IMR-90 (cell line): ENCODE data around the gene TTC23. TPM values are rescaled to one million over a fixed set of nuclear protein-coding genes. Genes with fewer than 3 reads are reported as not detected.

Experiments
- ATAC-seq: fragments of 200-7000 bp; cut with Tn5 transposase; 2 replicates; pipeline ENCODE4 v1.9.1; 2020; ENCODE audit warnings: low read depth, mild to moderate bottlenecking, moderate library complexity
- BruUV-seq: library from RNA; stranded (reverse); fragments of 400-500 nt; replicated peaks from 2 replicates; lab custom pipeline; 2021; lab: Mats Ljungman, UMichigan
- CTCF ChIA-PET: fragments of 300-600 bp; formaldehyde crosslinking; extraction: SDS; loops from one replicate; lab custom pipeline; 2021; ENCODE audit warnings: antibody characterized with exemption; lab: Yijun Ruan, JAX
- POLR2A ChIA-PET: fragments of 300-600 bp; sonication (Branson Sonifier 250); formaldehyde crosslinking; loops from one replicate; lab custom pipeline; 2022; ENCODE audit warnings: antibody characterized with exemption; ENCODE audit not compliant: unreplicated experiment; lab: Charles Lee
- DNase-seq: peaks from one replicate; pipeline ENCODE4 v3.0.0; 2013
- H2AFZ ChIP-seq: replicated peaks from 2 replicates; pipeline ENCODE3; 2013; ENCODE audit warnings: low read length, mild to moderate bottlenecking; ENCODE audit not compliant: poor library complexity
- H2AK5ac ChIP-seq: 2 replicates; pipeline ENCODE4 v1.6.1; 2013; ENCODE audit warnings: low read depth, low read length, inconsistent platforms
- H2AK9ac ChIP-seq: replicated peaks from 2 replicates; pipeline ENCODE3; 2013; ENCODE audit warnings: mild to moderate bottlenecking, low read depth, low read length, moderate library complexity; ENCODE audit not compliant: poor library complexity
- H2BK120ac ChIP-seq: 2 replicates; pipeline ENCODE4 v1.6.1; 2013; ENCODE audit warnings: low read depth, low read length, inconsistent platforms
- H2BK15ac ChIP-seq: 3 replicates; pipeline ENCODE4 v1.6.1; 2013; ENCODE audit warnings: low read depth, low read length, inconsistent platforms
- H2BK20ac ChIP-seq: 2 replicates; pipeline ENCODE4 v1.6.1; 2013; ENCODE audit warnings: low read depth, mild to moderate bottlenecking, inconsistent platforms, low read length, moderate library complexity
- H2BK5ac ChIP-seq: 2 replicates; pipeline ENCODE4 v1.6.1; 2013; ENCODE audit warnings: mild to moderate bottlenecking, low read depth, low read length, inconsistent platforms; ENCODE audit not compliant: poor library complexity, severe bottlenecking
- H3K14ac ChIP-seq: replicated peaks from 2 replicates; pipeline ENCODE4 v1.6.1; 2013; ENCODE audit warnings: low read depth, low read length, inconsistent platforms
- H3K18ac ChIP-seq: 2 replicates; pipeline ENCODE4 v1.6.1; 2013; ENCODE audit warnings: low read depth, low read length, control low read depth
- H3K23ac ChIP-seq: 2 replicates; pipeline ENCODE4 v1.6.1; 2013; ENCODE audit warnings: low read depth, low read length, inconsistent platforms
- H3K27ac ChIP-seq: 2 replicates; pipeline ENCODE4 v1.5.1; 2013; ENCODE audit warnings: mild to moderate bottlenecking, control low read depth, low read length; ENCODE audit not compliant: insufficient read depth
- H3K27me3 ChIP-seq: 2 replicates; pipeline ENCODE4 v1.6.1; 2013; ENCODE audit warnings: low read length; ENCODE audit not compliant: control insufficient read depth, insufficient read depth
- H3K36me3 ChIP-seq: 2 replicates; pipeline ENCODE4 v1.6.1; 2013; ENCODE audit warnings: low read length, mixed read lengths; ENCODE audit not compliant: control insufficient read depth, insufficient read depth
- H3K4ac ChIP-seq: 2 replicates; pipeline ENCODE4 v1.6.1; 2013; ENCODE audit warnings: low read depth, low read length, inconsistent platforms
- H3K4me1 ChIP-seq: 2 replicates; pipeline ENCODE4 v1.6.1; 2013; ENCODE audit warnings: low read length, mixed read lengths; ENCODE audit not compliant: control insufficient read depth, insufficient read depth
- H3K4me2 ChIP-seq: 2 replicates; pipeline ENCODE4 v1.6.1; 2013; ENCODE audit warnings: low read depth, mild to moderate bottlenecking, control low read depth, low read length, moderate library complexity
- H3K4me3 ChIP-seq: 2 replicates; pipeline ENCODE4 v1.5.1; 2013; ENCODE audit warnings: low read depth, mild to moderate bottlenecking, control low read depth, low read length, moderate library complexity; ENCODE audit not compliant: insufficient read depth
- H3K56ac ChIP-seq: 2 replicates; pipeline ENCODE4 v1.6.1; 2013; ENCODE audit warnings: low read length, inconsistent platforms; ENCODE audit not compliant: insufficient read depth; ENCODE audit errors: extremely low read depth
- H3K79me1 ChIP-seq, 2 experiments: 2 replicates each; pipeline ENCODE4 v1.6.1; 2013; ENCODE audit warnings: low read length in 2 of 2, inconsistent platforms in 1 of 2, low read depth in 1 of 2
- H3K9ac ChIP-seq: 2 replicates; pipeline ENCODE4 v1.6.1; 2013; ENCODE audit warnings: low read depth, low read length, control low read depth
- H3K9me1 ChIP-seq: 2 replicates; pipeline ENCODE4 v1.6.1; 2013; ENCODE audit warnings: low read length, inconsistent platforms; ENCODE audit not compliant: insufficient read depth
- H3K9me3 ChIP-seq: 2 replicates; pipeline ENCODE4 v1.6.1; 2013; ENCODE audit warnings: low read length; ENCODE audit not compliant: control insufficient read depth, insufficient read depth
- H4K20me1 ChIP-seq: 2 replicates; pipeline ENCODE4 v1.6.1; 2013; ENCODE audit warnings: low read length, inconsistent platforms; ENCODE audit not compliant: insufficient read depth
- H4K5ac ChIP-seq: 2 replicates; pipeline ENCODE4 v1.6.1; 2013; ENCODE audit warnings: mild to moderate bottlenecking, low read depth, low read length, control low read depth
- H4K8ac ChIP-seq, 2 experiments: 2 replicates each; pipeline ENCODE4 v1.6.1; 2013; ENCODE audit warnings: low read depth in 2 of 2, low read length in 2 of 2, control low read depth in 1 of 2, inconsistent platforms in 1 of 2
- H4K91ac ChIP-seq: 2 replicates; pipeline ENCODE4 v1.6.1; 2013; ENCODE audit warnings: low read depth, low read length, inconsistent platforms; ENCODE audit not compliant: insufficient read depth
- BHLHE40 ChIP-seq: fragments of 150-350 bp; IDR thresholded peaks from 2 replicates; pipeline ENCODE4 v1.6.1; 2016; ENCODE audit warnings: mild to moderate bottlenecking, low read depth, low read length
- CEBPB ChIP-seq: IDR thresholded peaks from 2 replicates; pipeline ENCODE4 v1.6.1; 2012; ENCODE audit warnings: low read depth, low read length, improper control_type of control experiment
- CTCF ChIP-seq: conservative IDR thresholded peaks from 2 replicates; pipeline ENCODE4 v1.5.1; 2012; ENCODE audit warnings: mild to moderate bottlenecking, low read depth, low read length, improper control_type of control experiment
- MAFK ChIP-seq: IDR thresholded peaks from 2 replicates; pipeline ENCODE4 v1.6.1; 2012; ENCODE audit warnings: low read depth, low read length, improper control_type of control experiment
- MXI1 ChIP-seq: IDR thresholded peaks from 2 replicates; pipeline ENCODE4 v1.6.1; 2012; ENCODE audit warnings: low read depth, mild to moderate bottlenecking, low read length, moderate library complexity, borderline replicate concordance
- NFE2L2 ChIP-seq: fragments of 150-350 bp; IDR thresholded peaks from 2 replicates; pipeline ENCODE4 v1.6.1; 2016; ENCODE audit warnings: low read depth, mild to moderate bottlenecking, low read length
- POLR2A ChIP-seq: IDR thresholded peaks from 2 replicates; pipeline ENCODE4 v1.6.1; 2012; ENCODE audit warnings: mild to moderate bottlenecking, low read depth, low read length
- RAD21 ChIP-seq: IDR thresholded peaks from 2 replicates; pipeline ENCODE4 v1.6.1; 2012; ENCODE audit warnings: low read length, improper control_type of control experiment
- RCOR1 ChIP-seq: IDR thresholded peaks from 2 replicates; pipeline ENCODE4 v1.6.1; 2012; ENCODE audit warnings: mild to moderate bottlenecking, low read length, improper control_type of control experiment; ENCODE audit not compliant: insufficient replicate concordance
- USF2 ChIP-seq: fragments of 150-350 bp; IDR thresholded peaks from 2 replicates; pipeline ENCODE4 v1.6.1; 2017; ENCODE audit warnings: mild to moderate bottlenecking, antibody characterized with exemption, low read length, low read depth
- dilution Hi-C: fragments of 300-500 bp; cut with HindIII; formaldehyde crosslinking; loops from one replicate; pipeline ENCODE4 v1.14.3; 2018; ENCODE audit warnings: low sequenced_read_pairs; ENCODE audit not compliant: unreplicated experiment
- in situ Hi-C: fragments of 300-500 bp; cut with MboI; formaldehyde crosslinking; loops from 3 replicates; pipeline ENCODE4 v1.14.3; 2019; ENCODE audit warnings: low sequenced_read_pairs, inconsistent platforms, mixed read lengths
- intact Hi-C: fragments of 100-400 bp; cut with micrococcal nuclease; formaldehyde crosslinking; loops from 2 replicates; pipeline ENCODE4 v1.10.0; 2022
- polyA plus RNA-seq, 3 experiments: library from polyadenylated mRNA; depleted of rRNA; stranded (reverse); fragments of >200 nt; gene quantifications; 2 replicates each; pipeline ENCODE4 v1.2.3, GENCODE V29; 2012; ENCODE audit warnings: low replicate concordance in 1 of 3
- total RNA-seq: library from RNA; depleted of rRNA; stranded (reverse); fragments of >200 nt; gene quantifications from 2 replicates; pipeline ENCODE4 v1.2.3, GENCODE V29; 2012

Gene TTC23
- total and polyA plus RNA-seq, 2 of the 4 experiments (the other 2 are of a cell fraction) = 7.8 to 29.8 TPM

- Histone ChIP-seq H3K9me3 (no peaks in the 10 kb centered on the region), H2AK9ac (no peak overlapping the region), H3K56ac (no peak overlapping the region), H3K9ac (no peak overlapping the region), H4K20me1 (no peaks in the 10 kb centered on the region), H4K91ac (no peak overlapping the region), H2BK15ac (no peak overlapping the region), H4K8ac (no peak overlapping the region), H3K27ac (no peak overlapping the region), H2BK120ac (no peak overlapping the region), H3K79me1 (peaks cover 0 to 3% of the 10 kb centered on the region in 2 experiments; a peak in 3 of 4 replicates), H2BK20ac (no peak overlapping the region), H3K4me3 (no peak overlapping the region), H4K5ac (no peak overlapping the region), H3K9me1 (no peaks in the 10 kb centered on the region), H2BK5ac (no peak overlapping the region), H3K36me3 (no peaks in the 10 kb centered on the region), H2AFZ (no peak overlapping the region), H2AK5ac (no peak overlapping the region), H3K4me2 (no peak overlapping the region), H3K23ac (no peak overlapping the region), H3K4me1 (no peaks in the 10 kb centered on the region; the same call in 1 of the 2 replicates), H3K27me3 (no peaks in the 10 kb centered on the region), H3K14ac (no peak overlapping the region), H3K18ac (no peak overlapping the region), H3K4ac (no peak overlapping the region)
- no TSS peak for BruUV-seq
- DNase-seq (peak; percentile 15), ATAC-seq (peak; percentile 54; the same call in 1 of the 2 replicates)
- in situ Hi-C loops = loop anchor here (5.0 kb wide), 1 partner anchor 424 kb away; no protein-coding TSS in a partner anchor
- ChIA-PET POLR2A (no interaction called here), CTCF (interaction anchor here (1.0 kb wide), 1 partner anchor 420 kb away, joined by 3 read pairs; no protein-coding TSS in a partner anchor)
- intact Hi-C loops = no loop called here
- TF ChIP-seq RCOR1 = no peak
- TF ChIP-seq USF2 = no peak
- no peak for TF ChIP-seq MXI1
- no peak for TF ChIP-seq NFE2L2
- TF ChIP-seq POLR2A = no peak
- no peak for TF ChIP-seq MAFK
- TF ChIP-seq CEBPB = no peak
- TF ChIP-seq CTCF = no peak
- no peak for TF ChIP-seq RAD21
- TF ChIP-seq BHLHE40 = no peak
- dilution Hi-C loops = no loop called here
These were observed 34.3 kb upstream of the TTC23 start for GRCh38 chr15:99283717-99284116.
